Erythroblast (primary cell): ENCODE data around the gene SCN8A.
A peak's percentile ranks its signal among the peaks of the same experiment; 100 is the strongest.

Experiments
- DNase-seq, 2 experiments: peaks; one replicate each; lab custom pipeline; 2025; lab: John Stamatoyannopoulos, UW
- GATA1 ChIP-seq: IDR thresholded peaks from 2 replicates; pipeline ENCODE4 v1.6.1; 2011; ENCODE audit warnings: low read depth, mild to moderate bottlenecking, control low read depth, low read length, moderate library complexity
- POLR2A ChIP-seq: IDR thresholded peaks from 2 replicates; pipeline ENCODE4 v1.6.1; 2011; ENCODE audit warnings: mild to moderate bottlenecking, low read length

SCN8A gene

DNA sequence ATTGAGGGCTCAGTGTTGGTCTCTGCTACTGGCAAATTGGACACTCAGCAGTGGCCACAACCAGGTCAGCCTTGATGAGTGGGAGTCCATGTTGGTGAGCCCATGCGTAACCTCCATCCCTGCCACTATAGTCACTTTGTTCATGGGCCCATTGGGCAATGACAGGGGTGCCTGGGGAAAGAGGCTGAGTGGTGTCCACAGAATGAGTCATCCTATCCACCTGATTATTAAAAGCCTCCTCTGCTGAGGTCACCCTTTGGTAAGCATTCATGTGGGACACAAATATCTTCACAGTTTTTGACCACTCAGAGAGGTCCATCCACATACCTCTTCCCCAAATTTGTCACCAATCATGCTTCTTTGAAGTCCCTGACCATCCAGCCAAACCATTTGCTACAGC, 207.5 kb downstream of the SCN8A start:
- DNase-seq: no peak
- TF ChIP-seq GATA1 (no peak), POLR2A (no peak)

DNA sequence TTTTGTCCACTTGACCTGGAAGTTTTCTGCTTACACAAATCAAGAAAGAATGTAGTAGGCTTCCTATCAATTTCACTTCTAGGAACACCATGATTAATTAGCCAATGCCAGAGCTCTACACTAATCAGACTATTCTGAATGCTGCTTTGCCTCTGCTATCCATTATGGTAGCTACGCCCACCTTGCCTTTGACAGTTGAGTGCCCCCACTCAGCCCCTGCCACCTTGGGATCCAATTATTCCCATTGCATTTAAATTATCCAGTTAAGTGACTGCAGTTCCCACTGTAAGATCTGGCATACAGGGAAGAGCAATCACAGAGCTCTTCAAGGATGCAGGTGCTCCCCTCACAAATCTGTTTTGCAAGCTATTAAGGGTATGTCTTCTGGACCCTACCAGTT, 210.0 kb downstream of the SCN8A start:
- TF ChIP-seq GATA1 (no peak), POLR2A (no peak)
- no peak for DNase-seq

DNA sequence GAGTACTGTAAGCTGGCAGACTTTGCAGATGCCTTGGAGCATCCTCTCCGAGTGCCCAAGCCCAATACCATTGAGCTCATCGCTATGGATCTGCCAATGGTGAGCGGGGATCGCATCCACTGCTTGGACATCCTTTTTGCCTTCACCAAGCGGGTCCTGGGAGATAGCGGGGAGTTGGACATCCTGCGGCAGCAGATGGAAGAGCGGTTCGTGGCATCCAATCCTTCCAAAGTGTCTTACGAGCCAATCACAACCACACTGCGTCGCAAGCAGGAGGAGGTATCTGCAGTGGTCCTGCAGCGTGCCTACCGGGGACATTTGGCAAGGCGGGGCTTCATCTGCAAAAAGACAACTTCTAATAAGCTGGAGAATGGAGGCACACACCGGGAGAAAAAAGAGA, 215.9 kb downstream of the SCN8A start:
- no peak for DNase-seq
- no peak for TF ChIP-seq POLR2A
- no peak for TF ChIP-seq GATA1

DNA sequence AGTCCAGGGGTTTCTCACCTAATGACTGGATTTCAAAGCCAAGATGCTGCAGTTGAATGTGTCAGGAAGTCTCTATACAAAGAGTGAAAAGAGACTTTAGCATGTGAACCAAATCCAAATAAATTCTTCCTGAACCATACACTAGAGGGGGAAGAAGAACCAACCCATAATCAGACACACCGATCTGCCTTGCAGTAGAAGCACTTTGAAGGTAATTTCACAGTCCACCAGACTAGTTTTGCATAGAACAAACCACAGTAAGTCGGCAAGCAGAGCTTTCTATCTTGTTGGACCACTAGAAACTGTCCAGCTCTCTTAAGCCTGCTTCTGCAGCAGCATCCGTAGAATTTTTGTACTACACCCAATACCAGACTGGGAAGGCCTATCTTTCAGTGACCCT, 218.2 kb downstream of the SCN8A start:
- no peak for TF ChIP-seq POLR2A
- no peak for TF ChIP-seq GATA1
- no peak for DNase-seq

DNA sequence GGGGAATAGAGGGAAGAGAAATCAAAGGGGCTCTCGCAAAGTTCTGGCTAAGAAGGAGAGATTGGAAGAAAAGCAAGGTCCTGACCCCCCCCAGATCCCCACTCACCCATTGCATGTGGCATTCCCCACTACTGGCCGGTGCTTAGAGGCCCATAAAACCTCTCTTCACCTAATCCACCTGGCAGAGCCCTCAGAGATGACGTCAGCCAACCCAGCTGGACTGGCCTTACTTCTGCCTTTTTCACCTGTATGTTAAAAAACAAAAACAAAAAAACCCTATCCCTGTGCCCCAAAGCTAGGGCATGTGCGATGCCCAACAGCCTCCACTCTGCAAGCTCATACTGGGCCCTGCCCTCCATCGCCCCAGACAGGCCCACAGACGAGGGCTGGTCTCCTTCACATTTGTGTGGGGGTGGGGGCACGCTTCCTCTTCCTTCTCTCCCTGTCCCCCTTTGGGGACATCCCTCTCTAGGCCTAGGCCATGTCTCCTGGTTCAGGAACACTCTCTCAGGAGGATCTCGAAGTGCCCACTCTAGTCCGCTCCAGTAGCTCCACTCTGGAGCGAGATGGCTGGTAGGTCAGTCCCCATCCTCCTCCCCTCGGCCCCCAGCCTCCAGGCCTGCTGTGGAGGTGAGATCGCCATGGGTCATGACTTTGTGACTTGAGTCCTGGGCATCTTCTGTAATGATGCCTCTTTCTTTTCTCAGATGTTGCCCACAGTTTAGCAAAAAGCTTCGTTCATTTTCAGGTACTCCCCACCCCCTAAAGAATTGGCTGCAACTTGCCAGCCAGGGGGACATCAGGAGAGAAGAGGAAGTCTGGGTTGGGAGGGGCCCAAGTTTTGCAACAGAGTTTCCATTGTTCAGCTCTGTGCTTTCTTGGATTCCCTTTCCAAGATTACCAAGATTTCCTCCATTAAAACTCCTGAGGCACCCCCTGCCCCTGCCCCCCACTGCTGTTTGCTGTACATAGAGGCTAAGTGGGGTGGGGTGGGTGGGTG, 220.5 kb downstream of the SCN8A start:
- DNase-seq: no peak
- TF ChIP-seq GATA1 (no peak), POLR2A (no peak)

DNA sequence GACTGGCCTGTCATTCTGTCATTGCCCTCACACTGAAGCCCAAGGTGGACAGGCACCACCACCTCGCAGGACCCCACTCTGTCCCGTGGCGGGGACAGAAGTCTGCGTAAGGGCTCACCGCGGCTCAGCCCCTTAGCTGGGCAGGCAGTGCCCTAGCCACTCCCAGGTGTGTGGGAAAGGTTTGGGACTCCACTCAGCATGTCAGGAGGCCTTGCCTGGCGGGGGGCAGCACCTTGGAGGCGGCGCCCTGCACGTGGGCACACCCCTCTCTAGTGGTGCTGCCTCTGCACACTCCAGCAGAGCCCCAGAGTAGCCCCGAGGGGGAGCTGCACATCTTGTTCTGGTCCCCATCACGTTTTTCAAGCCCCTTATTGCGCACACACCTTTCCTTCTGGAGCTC, 221.8 kb downstream of the SCN8A start:
- no peak for DNase-seq
- TF ChIP-seq GATA1 (no peak), POLR2A (no peak)

DNA sequence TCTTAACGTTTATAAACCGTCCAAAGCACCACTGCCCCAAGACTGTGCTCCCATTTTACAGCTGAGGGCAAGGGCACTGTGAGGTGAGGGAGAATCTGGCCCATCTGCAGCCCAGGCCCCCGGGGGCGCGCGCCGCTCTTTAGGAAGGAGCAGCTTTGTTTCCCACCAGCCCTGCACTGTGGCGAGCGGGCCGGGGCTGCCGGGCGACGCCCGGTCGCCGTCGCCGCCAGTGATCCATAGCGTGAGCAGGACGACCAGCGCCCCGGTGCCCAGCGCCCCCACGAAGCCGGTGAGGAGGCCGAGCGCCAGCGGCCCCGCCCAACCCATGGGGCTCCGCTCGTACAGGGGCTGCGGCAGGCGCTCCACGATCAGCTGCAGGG, 222.9 kb downstream of the SCN8A start:
- no peak for DNase-seq
- TF ChIP-seq POLR2A (no peak), GATA1 (no peak)

DNA sequence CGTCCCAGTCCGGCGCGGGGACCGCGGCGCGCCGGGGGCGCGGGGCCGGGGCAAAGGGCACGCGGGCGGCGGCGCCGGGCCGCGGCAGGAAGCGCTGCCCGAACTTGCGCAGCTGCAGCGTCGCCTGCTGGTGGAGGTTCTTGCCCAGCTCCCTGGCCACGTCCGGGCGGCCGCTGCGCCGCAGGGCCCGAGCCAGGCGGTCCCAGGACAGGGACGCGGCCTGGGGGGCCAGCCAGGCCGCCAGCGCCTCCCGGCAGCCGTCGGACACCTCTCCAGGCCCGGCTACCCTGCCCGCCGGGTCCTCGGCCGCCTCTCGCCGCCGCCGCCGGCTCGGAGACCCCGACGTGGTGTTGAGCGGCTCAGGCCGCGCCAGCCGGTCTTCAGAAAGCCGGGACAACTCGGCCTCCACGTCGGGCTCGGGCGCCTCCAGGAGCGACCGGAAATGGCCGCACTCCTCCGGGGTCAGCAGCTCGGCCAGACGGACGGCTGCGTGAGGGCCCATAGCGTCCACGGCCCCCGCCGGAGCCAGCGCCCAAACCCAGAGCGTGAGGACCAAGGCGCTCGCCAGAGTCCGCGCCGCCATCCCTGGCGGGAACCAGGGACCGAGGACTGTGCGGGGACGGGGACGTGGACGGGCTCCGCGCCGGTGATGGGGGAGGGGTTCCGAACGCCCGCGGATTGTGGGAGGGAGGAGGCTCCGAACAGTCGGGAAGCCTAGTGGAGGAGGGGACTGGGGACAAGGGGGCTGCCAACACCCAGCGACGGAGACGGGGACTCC, 223.5 kb downstream of the SCN8A start:
- DNase-seq: peak; percentile 50 to 61
- no peak for TF ChIP-seq GATA1
- no peak for TF ChIP-seq POLR2A

DNA sequence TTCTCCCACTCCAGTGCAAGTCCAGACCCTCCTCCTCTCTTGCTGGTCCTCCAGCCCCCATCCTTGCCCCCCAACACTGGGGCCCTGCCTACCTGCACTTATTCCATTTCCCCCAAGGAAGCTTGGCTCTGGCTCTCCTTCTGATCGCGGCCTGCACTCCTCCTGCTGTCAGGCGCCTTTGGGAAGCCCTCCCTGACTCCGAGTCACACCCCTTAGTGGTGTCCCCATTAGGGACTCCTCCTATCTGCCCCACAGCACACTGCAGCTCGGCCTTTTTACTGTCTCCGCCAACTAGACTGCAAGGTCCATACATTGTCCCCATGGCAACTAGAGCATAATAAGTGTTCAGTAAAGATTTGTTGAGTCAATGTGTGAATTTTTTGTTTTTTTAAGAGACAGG, 224.5 kb downstream of the SCN8A start:
- no peak for DNase-seq
- TF ChIP-seq POLR2A: no peak
- TF ChIP-seq GATA1: no peak

DNA sequence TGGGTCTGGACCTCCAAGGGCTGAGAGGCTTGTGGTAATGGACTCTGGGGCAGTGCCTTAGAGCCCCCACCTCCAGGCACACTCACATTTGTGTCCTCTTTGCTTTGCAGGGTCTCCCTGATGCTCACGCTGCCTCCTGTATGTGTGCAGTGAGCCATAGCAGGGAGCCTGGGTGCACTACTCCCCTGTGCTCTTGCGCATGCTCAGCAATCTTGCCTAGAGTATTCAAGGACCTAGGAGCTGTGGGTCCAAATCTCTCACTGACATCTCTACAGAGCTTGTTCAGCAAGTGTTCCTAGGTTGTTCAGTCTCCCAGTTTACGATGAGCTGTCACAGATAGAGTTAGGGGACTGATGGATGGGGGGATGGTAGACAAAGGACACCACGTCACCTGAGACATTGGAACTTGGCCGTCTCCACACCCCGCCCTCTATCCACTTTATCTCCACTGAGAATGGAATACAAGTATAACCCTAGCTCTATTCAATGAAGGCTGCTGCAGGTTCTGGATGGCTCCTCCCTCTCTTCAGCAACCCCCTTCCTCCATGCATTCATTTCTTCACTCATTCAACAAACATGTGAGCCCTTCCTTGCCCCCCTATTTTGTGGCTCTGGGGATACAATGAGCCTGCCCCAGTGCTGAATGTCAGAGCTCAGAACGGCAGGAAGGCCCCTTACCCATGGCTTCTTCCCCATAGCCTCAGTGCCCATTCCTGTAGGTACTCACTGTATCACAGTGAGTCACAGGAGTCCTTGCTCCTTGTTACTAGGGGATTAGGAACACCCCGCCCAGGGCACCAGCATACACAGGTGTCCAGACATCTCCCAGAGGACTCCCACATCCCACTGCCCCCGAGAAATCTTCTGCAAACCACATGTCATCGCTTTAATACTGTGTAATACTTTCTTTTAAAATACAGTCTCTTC, 226.3 kb downstream of the SCN8A start:
- no peak for DNase-seq
- no peak for TF ChIP-seq POLR2A
- no peak for TF ChIP-seq GATA1

DNA sequence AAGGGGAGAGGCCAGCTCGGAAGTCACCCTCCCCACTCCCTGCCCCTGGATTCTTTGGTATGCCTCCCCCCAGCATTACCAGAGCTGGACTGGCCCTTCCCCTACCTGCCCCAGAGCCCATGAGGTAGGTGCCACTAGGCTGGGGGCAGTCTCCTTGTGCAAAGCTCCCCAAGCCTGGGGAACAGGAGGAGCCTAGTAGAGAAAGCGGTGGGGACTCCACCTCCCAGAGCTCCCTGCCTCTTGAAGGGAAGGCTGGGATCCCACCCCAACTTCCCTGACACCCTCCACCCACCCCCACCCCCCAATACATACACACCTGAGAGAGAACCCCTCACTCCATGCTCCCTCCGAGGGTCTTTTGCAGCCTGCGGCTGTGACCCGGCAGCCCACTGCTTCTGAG, 227.1 kb downstream of the SCN8A start:
- no peak for TF ChIP-seq GATA1
- no peak for DNase-seq

DNA sequence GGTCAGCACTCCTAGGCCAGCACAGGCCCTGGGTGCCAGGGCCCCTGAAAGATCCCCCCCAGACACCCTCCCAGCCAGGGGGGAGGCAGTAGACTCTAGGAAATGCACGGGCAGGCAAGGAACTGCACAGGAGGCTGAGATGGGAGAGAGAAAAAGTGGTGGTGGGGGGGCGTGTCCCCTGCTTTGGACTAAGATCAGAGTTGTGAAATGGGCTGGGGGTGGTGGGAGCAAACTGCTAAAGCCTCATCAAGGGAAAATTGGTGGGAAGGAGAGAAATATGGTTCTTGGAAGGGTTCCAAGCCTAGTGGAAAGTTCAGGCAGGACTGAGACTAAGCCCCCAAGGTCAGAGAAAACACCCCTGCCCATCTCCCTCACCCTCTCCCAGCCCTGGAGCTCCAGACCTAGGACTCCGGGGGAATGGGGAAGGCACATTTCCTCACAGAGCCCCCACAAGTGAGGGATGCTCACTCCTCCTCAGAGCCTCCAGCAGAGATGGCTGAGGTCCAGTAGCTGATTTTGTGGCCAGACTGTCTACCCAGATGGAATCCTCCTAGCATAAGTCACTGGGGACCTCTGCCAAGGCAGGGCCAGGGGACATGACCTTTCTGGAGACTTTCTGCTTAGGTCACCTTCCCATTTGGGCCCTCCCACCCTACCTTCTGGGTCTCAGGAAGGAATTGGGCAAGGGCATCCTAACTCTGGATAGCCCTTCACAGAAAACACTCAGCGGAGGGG, 227.7 kb downstream of the SCN8A start:
- no peak for DNase-seq
- TF ChIP-seq POLR2A (no peak), GATA1 (no peak)
